ENCODE data around the gene LAMP5.

Gene LAMP5

GRCh38 chr20:9507544-9508239, 6.7 kb upstream of the LAMP5 start:
- FAIRE-seq (no peak), DNase-seq (ENCODE audit: insufficient read length, low spot score) (no peak)
- no peak for TF ChIP-seq CTCF (IDR thresholded peaks at IDR 0.05; ENCODE audit: insufficient read depth, missing control alignments)

GRCh38 chr20:9508240-9508661, 6.1 kb upstream of the LAMP5 start:
- FAIRE-seq = no peak
- no peak for TF ChIP-seq CTCF (IDR thresholded peaks at IDR 0.05; ENCODE audit: insufficient read depth, missing control alignments)

GRCh38 chr20:9508696-9509178, 5.7 kb upstream of the LAMP5 start:
- FAIRE-seq (no peak), DNase-seq (ENCODE audit: insufficient read length, low spot score) (no peak)
- TF ChIP-seq CTCF (IDR thresholded peaks at IDR 0.05; ENCODE audit: insufficient read depth, missing control alignments) = no peak

More at GRCh38 chr20:9508240-9508661, 6.1 kb upstream of the LAMP5 start:
- DNase-seq (ENCODE audit: insufficient read length, low spot score) = no peak

GRCh38 chr20:9509246-9509645, 5.1 kb upstream of the LAMP5 start:
- DNase-seq (ENCODE audit: insufficient read length, low spot score) (no peak), FAIRE-seq (no peak)
- no peak for TF ChIP-seq CTCF (IDR thresholded peaks at IDR 0.05; ENCODE audit: insufficient read depth, missing control alignments)

GRCh38 chr20:9510911-9511310, 3.5 kb upstream of the LAMP5 start:
- TF ChIP-seq CTCF (IDR thresholded peaks at IDR 0.05; ENCODE audit: insufficient read depth, missing control alignments) = no peak
- DNase-seq (ENCODE audit: insufficient read length, low spot score) (no peak), FAIRE-seq (no peak)

- FAIRE-seq = no peak
- TF ChIP-seq CTCF (IDR thresholded peaks at IDR 0.05; ENCODE audit: insufficient read depth, missing control alignments) = no peak
Measured at GRCh38 chr20:9514072-9514460, 324 bp upstream of the LAMP5 start.

GRCh38 chr20:9515214-9515585, 810 bp downstream of the LAMP5 start:
- no peak for DNase-seq (ENCODE audit: insufficient read length, low spot score)
- no peak for TF ChIP-seq CTCF (IDR thresholded peaks at IDR 0.05; ENCODE audit: insufficient read depth, missing control alignments)

More at GRCh38 chr20:9514072-9514460, 324 bp upstream of the LAMP5 start:
- no peak for DNase-seq (ENCODE audit: insufficient read length, low spot score)

More at GRCh38 chr20:9515214-9515585, 810 bp downstream of the LAMP5 start:
- no peak for FAIRE-seq
